CD4-positive, alpha-beta memory T cell (primary cell): Measurements from ENCODE around the gene SART1. TPM values are rescaled to one million over a fixed set of nuclear protein-coding genes. Genes with fewer than 3 reads are reported as not detected.

Experiments
- CTCF ChIA-PET: fragments of 350-600 bp; sonication (Branson Sonifier 250); formaldehyde crosslinking; loops from one replicate; lab custom pipeline; 2021; ENCODE audit warnings: inconsistent platforms; ENCODE audit not compliant: partially characterized antibody; lab: Charles Lee
- POLR2A ChIA-PET: fragments of 350-600 bp; sonication (Branson Sonifier 250); formaldehyde crosslinking; loops from one replicate; lab custom pipeline; 2021; ENCODE audit not compliant: partially characterized antibody; lab: Charles Lee
- DNase-seq, 5 donors: peaks; one replicate each; pipeline versions ENCODE4 v3.0.0 to v3.0.0-alpha.2; 2020 to 2022; ENCODE audit warnings: mixed read lengths in 1 of 5
- H3K27ac ChIP-seq: one replicate; pipeline ENCODE4 v1.7.0; 2013; ENCODE audit warnings: low read depth, low read length
- H3K27me3 ChIP-seq: 2 replicates; pipeline ENCODE4 v1.7.0; 2013; ENCODE audit warnings: mild to moderate bottlenecking, low read length, moderate library complexity; ENCODE audit not compliant: insufficient read depth
- H3K36me3 ChIP-seq: 2 replicates; pipeline ENCODE4 v1.7.0; 2013; ENCODE audit warnings: mild to moderate bottlenecking, low read length, moderate library complexity; ENCODE audit not compliant: insufficient read depth
- H3K4me1 ChIP-seq: 2 replicates; pipeline ENCODE4 v1.7.0; 2013; ENCODE audit warnings: mild to moderate bottlenecking, low read length, moderate library complexity; ENCODE audit not compliant: insufficient read depth
- H3K4me3 ChIP-seq, 2 donors: one replicate each; pipeline ENCODE4 v1.7.0; 2013; ENCODE audit warnings: low read length in 2 of 2, mild to moderate bottlenecking in 1 of 2
- H3K9me3 ChIP-seq, 2 donors: one replicate each; pipeline ENCODE4 v1.7.0; 2013; ENCODE audit warnings: low read length in 2 of 2, control low read depth in 1 of 2; ENCODE audit not compliant: control insufficient read depth in 1 of 2
- H3K27ac Mint-ChIP-seq, 7 donors: one replicate each; pipeline ENCODE4 v1.8.0; 2020 to 2021; ENCODE audit warnings: mixed read lengths in 7 of 7, mild to moderate bottlenecking in 6 of 7, inconsistent platforms in 3 of 7, moderate library complexity in 3 of 7
- H3K27me3 Mint-ChIP-seq, 2 donors: one replicate each; pipeline ENCODE4 v1.8.0; 2020 to 2021; ENCODE audit warnings: mixed read lengths in 2 of 2
- H3K36me3 Mint-ChIP-seq, 2 donors: one replicate each; pipeline ENCODE4 v1.8.0; 2020 to 2021; ENCODE audit warnings: mixed read lengths in 2 of 2, inconsistent platforms in 1 of 2, mild to moderate bottlenecking in 1 of 2
- H3K4me1 Mint-ChIP-seq, 4 donors: one replicate each; pipeline ENCODE4 v1.8.0; 2020 to 2021; ENCODE audit warnings: mixed read lengths in 4 of 4, mild to moderate bottlenecking in 1 of 4
- H3K4me3 Mint-ChIP-seq, 8 donors: one replicate each; pipeline ENCODE4 v1.8.0; 2020 to 2021; ENCODE audit warnings: mixed read lengths in 8 of 8, mild to moderate bottlenecking in 7 of 8, moderate library complexity in 6 of 8, inconsistent platforms in 3 of 8
- H3K9me3 Mint-ChIP-seq, 8 donors: one replicate each; pipeline ENCODE4 v1.8.0; 2020 to 2021; ENCODE audit warnings: mixed read lengths in 8 of 8, mild to moderate bottlenecking in 5 of 8, inconsistent platforms in 3 of 8, moderate library complexity in 1 of 8
- intact Hi-C: fragments of 100-400 bp; cut with micrococcal nuclease; formaldehyde crosslinking; loops from one replicate; pipeline ENCODE4 v1.15.1; 2023
- polyA plus RNA-seq, 2 donors: library from polyadenylated mRNA; unstranded; fragments of 300-500 nt; fragmentation: Illumina TruSeq; gene quantifications; one replicate each; pipeline ENCODE4 v1.2.3, GENCODE V29; 2021
- total RNA-seq, 2 experiments: library from RNA; stranded (reverse); gene quantifications; one replicate each; pipeline ENCODE4 v1.2.3, GENCODE V29; 2021

The SART1 gene
- total and polyA plus RNA-seq, 4 experiments from 2014 or later: 11.5 to 90.6 (median 67.2) TPM

DNA sequence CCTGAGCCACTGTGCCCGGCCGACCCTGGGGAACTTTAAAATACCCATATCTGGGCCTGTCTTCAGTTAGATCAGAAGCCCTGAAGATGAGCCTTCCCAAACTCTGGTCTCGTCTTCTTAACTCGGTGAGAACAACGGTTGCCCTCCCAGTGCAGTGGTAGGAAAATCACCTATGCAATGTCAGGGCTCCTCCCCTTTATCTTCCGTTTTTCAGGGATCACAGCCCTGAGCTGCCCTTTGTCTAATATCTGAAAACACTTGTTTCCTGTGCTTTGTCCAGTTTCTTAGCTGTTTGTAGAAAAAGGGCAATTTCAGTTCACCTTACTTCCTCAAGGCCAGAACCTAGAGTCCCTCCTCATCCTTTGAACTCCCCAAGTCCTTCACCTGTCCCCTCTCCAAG lies 32.9 kb upstream of the SART1 start:
- Histone ChIP-seq H3K27ac (peak overlapping the region; percentile 72), H3K4me3 (peak overlapping the region in 1 of 2 donors; percentile 66), H3K36me3 (no peaks in the 10 kb centered on the region), H3K4me1 (peaks cover 24% of the 10 kb centered on the region), H3K27me3 (no peaks in the 10 kb centered on the region), H3K9me3 (no peaks in the 10 kb centered on the region)
- Mint-ChIP-seq H3K27ac (peak overlapping the region; percentile 84 to 98 (median 95)), H3K27me3 (no peaks in the 10 kb centered on the region), H3K9me3 (no peaks in the 10 kb centered on the region), H3K4me3 (peak overlapping the region; percentile 15 to 90 (median 80)), H3K36me3 (no peaks in the 10 kb centered on the region), H3K4me1 (peaks cover 17 to 29% (median 22%) of the 10 kb centered on the region in 4 donors)
- DNase-seq: no peak
- POLR2A ChIA-PET: interaction anchor here (1.1 to 14.1 kb wide), 9 partner anchors 10 to 74 kb away, joined by 4 to 320 read pairs (median 6); partner anchors contain the start of genes BANF1, C11orf68, CCDC85B and DRAP1
- CTCF ChIA-PET: interaction anchor here (0.6 to 2.9 kb wide), 6 partner anchors 30 to 100 kb away, joined by 3 to 21 read pairs (median 7); partner anchors contain the start of genes CCDC85B and FIBP
- intact Hi-C loops: loop anchor here (1.0 to 2.0 kb wide), 5 partner anchors 9 to 74 kb away; partner anchors contain the start of genes BANF1, C11orf68, CCDC85B and DRAP1

DNA sequence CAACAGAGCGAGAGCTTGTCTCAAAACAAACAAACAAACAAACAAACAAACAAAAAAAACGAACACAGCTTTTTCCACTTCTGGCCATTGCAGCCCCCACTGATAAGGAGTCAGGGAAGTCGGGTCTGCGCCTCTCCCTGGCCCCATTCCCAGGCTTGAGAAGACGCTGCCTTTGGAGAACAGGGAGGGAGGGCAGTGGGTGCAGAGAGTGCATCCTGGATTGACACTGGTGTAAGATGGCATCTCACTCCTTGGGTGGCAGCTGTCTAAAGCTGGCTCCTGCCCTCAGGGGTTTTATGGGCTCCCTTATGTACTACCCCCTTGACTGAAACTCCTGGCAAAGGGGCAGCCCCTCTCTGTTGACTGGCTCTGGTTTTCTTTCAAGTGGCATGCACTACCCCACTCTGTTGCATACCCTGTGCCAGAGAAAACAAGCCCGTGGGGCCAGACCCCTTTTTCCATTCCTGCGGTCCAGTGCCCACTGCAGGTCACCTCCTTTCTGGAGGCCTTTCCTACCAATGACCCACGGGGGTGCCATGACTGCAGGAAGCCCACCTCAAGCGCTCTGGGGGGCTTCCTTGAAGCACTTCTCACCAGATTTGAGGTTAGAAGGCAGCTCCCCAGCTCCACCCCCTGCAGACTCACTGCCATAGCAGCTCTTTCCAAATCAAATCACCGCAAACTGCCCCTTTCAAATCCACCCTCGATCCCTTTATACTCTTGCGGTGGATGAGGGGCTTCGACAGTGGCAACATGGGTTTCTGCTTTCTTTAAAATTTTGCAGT lies 29.6 kb upstream of the SART1 start:
- intact Hi-C loops: no loop called here
- Histone ChIP-seq H3K4me1 (peaks cover 23% of the 10 kb centered on the region), H3K27ac (no peak overlapping the region), H3K36me3 (no peaks in the 10 kb centered on the region), H3K27me3 (no peaks in the 10 kb centered on the region), H3K4me3 (no peak overlapping the region), H3K9me3 (no peaks in the 10 kb centered on the region)
- Mint-ChIP-seq H3K4me3 (no peak overlapping the region), H3K4me1 (peaks cover 15 to 27% (median 20%) of the 10 kb centered on the region in 4 donors), H3K9me3 (no peaks in the 10 kb centered on the region), H3K27ac (peak overlapping the region in 1 of 7 donors; percentile 70), H3K27me3 (no peaks in the 10 kb centered on the region), H3K36me3 (no peaks in the 10 kb centered on the region)
- POLR2A ChIA-PET: interaction anchor here (1.0 to 1.7 kb wide), 3 partner anchors 12 to 41 kb away, joined by 3 to 5 read pairs (median 4); partner anchors contain the start of genes C11orf68 and CCDC85B
- DNase-seq: no peak
- CTCF ChIA-PET: interaction anchor here (1.0 to 2.9 kb wide), 3 partner anchors 41 to 54 kb away, joined by 3 to 17 read pairs (median 8); partner anchors contain the start of gene CCDC85B

DNA sequence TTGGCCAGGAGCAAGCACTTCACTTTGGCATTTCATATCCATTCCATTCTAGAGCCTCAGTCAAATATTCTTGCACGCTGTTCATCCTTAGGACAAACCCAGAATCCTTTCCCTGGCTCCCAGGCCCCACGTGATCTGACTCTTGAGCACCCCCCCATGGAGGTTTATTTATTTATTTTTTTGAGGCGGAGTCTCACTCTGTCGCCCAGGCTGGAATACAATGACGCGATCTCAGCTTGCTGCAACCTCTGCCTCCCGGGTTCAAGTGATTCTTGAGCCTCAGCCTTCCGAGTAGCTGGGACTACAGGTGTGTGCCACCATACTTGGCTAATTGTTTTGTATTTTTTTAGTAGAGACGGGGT lies 29.0 kb upstream of the SART1 start:
- no peak overlapping the region for H3K4me3 Mint-ChIP-seq

DNA sequence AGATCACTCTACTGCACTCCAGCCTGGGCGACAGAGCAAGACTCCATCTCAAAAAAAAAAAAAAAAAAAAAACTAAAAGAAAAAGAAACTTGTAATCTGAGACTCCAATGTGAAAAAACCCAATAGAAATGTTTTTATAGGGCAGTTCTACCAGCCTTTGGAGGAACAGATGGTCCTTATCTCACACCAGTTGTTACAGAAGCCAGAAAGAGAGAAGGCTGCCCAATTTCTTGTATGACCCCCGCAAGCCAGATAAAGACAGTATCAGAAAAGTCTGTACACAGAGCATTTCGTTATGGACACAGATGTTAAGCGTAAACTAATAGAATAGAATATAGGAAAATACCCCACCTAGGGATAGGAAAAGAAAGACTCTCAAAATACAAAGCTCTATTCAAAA lies 27.5 kb upstream of the SART1 start:
- CTCF ChIA-PET: interaction anchor here (1.0 to 1.5 kb wide), 3 partner anchors 42 to 88 kb away, joined by 4 to 5 read pairs (median 4); partner anchors contain the start of gene CCDC85B
- Histone ChIP-seq H3K27me3 (no peaks in the 10 kb centered on the region), H3K36me3 (no peaks in the 10 kb centered on the region), H3K27ac (no peak overlapping the region), H3K9me3 (no peaks in the 10 kb centered on the region), H3K4me1 (peaks cover 3% of the 10 kb centered on the region), H3K4me3 (no peak overlapping the region)
- intact Hi-C loops: no loop called here
- Mint-ChIP-seq H3K27ac (no peak overlapping the region), H3K9me3 (no peaks in the 10 kb centered on the region), H3K4me3 (no peak overlapping the region), H3K4me1 (peaks cover 0 to 6% (median 2%) of the 10 kb centered on the region in 4 donors), H3K36me3 (no peaks in the 10 kb centered on the region), H3K27me3 (no peaks in the 10 kb centered on the region)
- DNase-seq: no peak
- POLR2A ChIA-PET: no interaction called here

More for the DNA sequence above, 29.0 kb upstream of the SART1 start:
- Mint-ChIP-seq H3K27ac (no peak overlapping the region), H3K27me3 (no peaks in the 10 kb centered on the region), H3K36me3 (no peaks in the 10 kb centered on the region), H3K4me1 (peaks cover 11 to 21% (median 15%) of the 10 kb centered on the region in 4 donors), H3K9me3 (no peaks in the 10 kb centered on the region)
- H3K9me3 ChIP-seq: no peaks in the 10 kb centered on the region
- H3K27ac ChIP-seq: no peak overlapping the region
- POLR2A ChIA-PET: interaction anchor here (1.1 to 1.7 kb wide), 2 partner anchors 13 to 42 kb away, joined by 3 to 5 read pairs; partner anchors contain the start of gene CCDC85B
- CTCF ChIA-PET: interaction anchor here (0.5 to 2.9 kb wide), 3 partner anchors 11 to 47 kb away, joined by 3 to 17 read pairs (median 8); partner anchors contain the start of gene CCDC85B
- H3K4me3 ChIP-seq: no peak overlapping the region
- no peaks in the 10 kb centered on the region for H3K36me3 ChIP-seq
- peaks cover 18% of the 10 kb centered on the region for H3K4me1 ChIP-seq
- intact Hi-C loops: no loop called here
- H3K27me3 ChIP-seq: no peaks in the 10 kb centered on the region
- no peak for DNase-seq

DNA sequence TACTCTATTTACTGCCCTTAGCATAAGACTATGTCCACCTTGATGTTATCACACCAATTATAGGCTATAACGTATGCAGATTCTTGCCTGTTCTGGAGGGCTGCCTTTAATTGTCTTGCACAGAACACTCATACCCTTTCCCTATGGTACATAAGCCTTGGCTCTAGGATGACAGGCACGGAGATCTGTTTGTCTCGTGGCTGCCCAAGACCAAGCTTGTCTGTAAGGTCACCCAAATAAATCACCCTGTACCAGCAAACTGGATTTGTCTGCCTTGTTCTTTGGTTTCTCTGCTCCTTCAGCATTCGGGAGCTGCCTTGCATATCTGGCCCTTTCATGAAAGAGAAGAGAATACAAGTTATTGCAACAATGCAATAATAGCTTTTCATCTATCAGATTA lies 23.8 kb upstream of the SART1 start:
- H3K27ac Mint-ChIP-seq: no peak overlapping the region
- no peaks in the 10 kb centered on the region for H3K9me3 ChIP-seq
- ChIA-PET CTCF (interaction anchor here (1.4 to 2.4 kb wide), 2 partner anchors 49 to 53 kb away, joined by 3 to 11 read pairs; partner anchors contain the start of gene FIBP), POLR2A (interaction anchor here (1.5 kb wide), 1 partner anchor 10 kb away, joined by 4 read pairs; no protein-coding TSS in a partner anchor)
- H3K27me3 ChIP-seq: no peaks in the 10 kb centered on the region
- H3K4me3 Mint-ChIP-seq: no peak overlapping the region
- intact Hi-C loops: no loop called here
- H3K36me3 ChIP-seq: no peaks in the 10 kb centered on the region
- H3K4me3 ChIP-seq: no peak overlapping the region
- no peaks in the 10 kb centered on the region for H3K9me3 Mint-ChIP-seq
- H3K27me3 Mint-ChIP-seq: no peaks in the 10 kb centered on the region
- DNase-seq: no peak
- H3K4me1 ChIP-seq: no peaks in the 10 kb centered on the region
- H3K27ac ChIP-seq: no peak overlapping the region
- H3K4me1 Mint-ChIP-seq: no peaks in the 10 kb centered on the region
- H3K36me3 Mint-ChIP-seq: no peaks in the 10 kb centered on the region

GRCh38 chr11:65941720-65942310 lies 19.7 kb upstream of the SART1 start:
- H3K4me3 Mint-ChIP-seq: no peak overlapping the region
- no peaks in the 10 kb centered on the region for H3K36me3 Mint-ChIP-seq
- Histone ChIP-seq H3K27ac (no peak overlapping the region), H3K9me3 (no peaks in the 10 kb centered on the region), H3K36me3 (no peaks in the 10 kb centered on the region), H3K4me1 (no peaks in the 10 kb centered on the region), H3K4me3 (no peak overlapping the region), H3K27me3 (no peaks in the 10 kb centered on the region)
- POLR2A ChIA-PET: no interaction called here
- H3K27ac Mint-ChIP-seq: no peak overlapping the region
- intact Hi-C loops: no loop called here
- DNase-seq: no peak
- no peaks in the 10 kb centered on the region for H3K4me1 Mint-ChIP-seq
- H3K9me3 Mint-ChIP-seq: no peaks in the 10 kb centered on the region
- CTCF ChIA-PET: no interaction called here
- no peaks in the 10 kb centered on the region for H3K27me3 Mint-ChIP-seq

- Histone ChIP-seq H3K4me1 (no peaks in the 10 kb centered on the region), H3K4me3 (no peak overlapping the region), H3K27ac (no peak overlapping the region), H3K27me3 (no peaks in the 10 kb centered on the region), H3K9me3 (no peaks in the 10 kb centered on the region), H3K36me3 (no peaks in the 10 kb centered on the region)
- ChIA-PET CTCF (no interaction called here), POLR2A (interaction anchor here (1.2 kb wide), 1 partner anchor 42 kb away, joined by 3 read pairs; the partner anchor contains the start of gene FOSL1)
- no peak overlapping the region for H3K4me3 Mint-ChIP-seq
- no peaks in the 10 kb centered on the region for H3K9me3 Mint-ChIP-seq
- no peak overlapping the region for H3K27ac Mint-ChIP-seq
- no peaks in the 10 kb centered on the region for H3K27me3 Mint-ChIP-seq
- no peaks in the 10 kb centered on the region for H3K4me1 Mint-ChIP-seq
- intact Hi-C loops: no loop called here
- peak in 1 of 5 donors; percentile 16 for DNase-seq
- no peaks in the 10 kb centered on the region for H3K36me3 Mint-ChIP-seq
These were observed 19.0 kb upstream of the SART1 start for GRCh38 chr11:65942531-65942930.
